ENCODE measurements around the gene SMIM22. TPM values are rescaled to one million over a fixed set of nuclear protein-coding genes. Genes with fewer than 3 reads are reported as not detected.

SMIM22 gene
- total RNA-seq, 1 experiment from 2014 or later = 3.3 TPM

- intact Hi-C loops (cut with micrococcal nuclease) = no loop called here
- no TSS peak for BruUV-seq (replicated peaks)
- no peak for TF ChIP-seq EZH2phosphoT487 (IDR thresholded peaks at IDR 0.05; ENCODE audit: borderline replicate concordance)
- no peak for TF ChIP-seq ZBTB33 (IDR thresholded peaks at IDR 0.05; ENCODE audit: extremely low read depth, insufficient replicate concordance, low read length)
- no peak for TF ChIP-seq CEBPB (IDR thresholded peaks at IDR 0.05; ENCODE audit: low read depth)
- no peak for TF ChIP-seq POLR2A (IDR thresholded peaks at IDR 0.05; ENCODE audit: borderline replicate concordance, extremely low read depth, insufficient read depth, insufficient read length)
- TF ChIP-seq YY1 (IDR thresholded peaks at IDR 0.05; ENCODE audit: extremely low read depth, insufficient replicate concordance, low read depth, low read length) = no peak
- TF ChIP-seq ELF1 (IDR thresholded peaks at IDR 0.05; ENCODE audit: borderline replicate concordance, low read depth) = no peak
- Histone ChIP-seq H3K4me1 (ENCODE audit: control insufficient read depth in 1 of 2, insufficient read depth in 2 of 2, low read length in 2 of 2) (no peaks in the 10 kb centered on the region), H3K36me3 (ENCODE audit: control insufficient read depth in 1 of 2, insufficient read depth in 2 of 2, low read length in 2 of 2) (peaks cover 52 to 55% of the 10 kb centered on the region in 2 experiments), H2AFZ (ENCODE audit: low read depth, low read length, poor library complexity, severe bottlenecking) (no peak overlapping the region), H3K9me3 (ENCODE audit: control insufficient read depth in 1 of 2, insufficient read depth in 1 of 2, low read depth in 1 of 2, low read length in 2 of 2) (no peaks in the 10 kb centered on the region), H3K79me2 (ENCODE audit: insufficient read depth, low read length) (peaks cover 22% of the 10 kb centered on the region), H3K9ac (ENCODE audit: low read length) (no peak overlapping the region), H3K9me2 (ENCODE audit: insufficient read depth) (no peaks in the 10 kb centered on the region), H3K4me2 (ENCODE audit: low read length) (no peak overlapping the region), H3K27me3 (ENCODE audit: insufficient read depth, low read length) (no peaks in the 10 kb centered on the region), H3K4me3 (replicated peaks in 1 of 2; ENCODE audit: low read depth in 1 of 2, low read length in 2 of 2) (no peak overlapping the region), H4K20me1 (ENCODE audit: insufficient read depth) (no peaks in the 10 kb centered on the region), H3K27ac (ENCODE audit: low read depth, low read length) (no peak overlapping the region)
- CTCF ChIA-PET = no interaction called here
- RAD21 ChIA-PET (ENCODE audit: low non-redundant PET in 1 of 2, low total read pairs in 2 of 2, uncharacterized antibody in 2 of 2, unreplicated experiment in 2 of 2) = no interaction called here
- DNase-seq (ENCODE audit: low read depth, low spot score) = no peak
- POLR2A ChIA-PET = no interaction called here
- no peak for ATAC-seq
These were observed 38.4 kb downstream of the SMIM22 start for GRCh38 chr16:4833584-4833983.

- no peaks in the 10 kb centered on the region; the same call in 1 of the 2 replicates for H4K20me1 ChIP-seq (ENCODE audit: insufficient read depth)
- POLR2A ChIA-PET = no interaction called here
These were observed 41.6 kb downstream of the SMIM22 start for GRCh38 chr16:4836727-4837126.

More at GRCh38 chr16:4836727-4837126, 41.6 kb downstream of the SMIM22 start:
- no peaks in the 10 kb centered on the region for H3K9me2 ChIP-seq (ENCODE audit: insufficient read depth)
- ChIA-PET CTCF (no interaction called here), RAD21 (ENCODE audit: low non-redundant PET in 1 of 2, low total read pairs in 2 of 2, uncharacterized antibody in 2 of 2, unreplicated experiment in 2 of 2) (no interaction called here)
- no peak overlapping the region for H2AFZ ChIP-seq (ENCODE audit: low read depth, low read length, poor library complexity, severe bottlenecking)
- no peak for DNase-seq (ENCODE audit: low read depth, low spot score)
- intact Hi-C loops (cut with micrococcal nuclease) = no loop called here
- H3K36me3 ChIP-seq (ENCODE audit: control insufficient read depth in 1 of 2, insufficient read depth in 2 of 2, low read length in 2 of 2) = peaks cover 48 to 51% of the 10 kb centered on the region in 2 experiments
- H3K4me2 ChIP-seq (ENCODE audit: low read length) = no peak overlapping the region
- TF ChIP-seq REST (IDR thresholded peaks at IDR 0.05; ENCODE audit: low read depth) (no peak), EZH2phosphoT487 (IDR thresholded peaks at IDR 0.05; ENCODE audit: borderline replicate concordance) (no peak), EZH2 (IDR thresholded peaks at IDR 0.05) (no peak), RAD21 (IDR thresholded peaks at IDR 0.05; ENCODE audit: low read depth) (no peak), ELF1 (IDR thresholded peaks at IDR 0.05; ENCODE audit: borderline replicate concordance, low read depth) (no peak), ZNF274 (IDR thresholded peaks at IDR 0.05; ENCODE audit: low read depth, low read length) (no peak), POLR2A (IDR thresholded peaks at IDR 0.05; ENCODE audit: borderline replicate concordance, extremely low read depth, insufficient read depth, insufficient read length) (no peak), YY1 (IDR thresholded peaks at IDR 0.05; ENCODE audit: extremely low read depth, insufficient replicate concordance, low read depth, low read length) (no peak), TCF7L2 (IDR thresholded peaks at IDR 0.05; ENCODE audit: borderline replicate concordance, extremely low read depth, insufficient read depth, insufficient read length) (no peak), ATF3 (IDR thresholded peaks at IDR 0.05) (no peak)
- no peaks in the 10 kb centered on the region for H3K9me3 ChIP-seq (ENCODE audit: control insufficient read depth in 1 of 2, insufficient read depth in 1 of 2, low read depth in 1 of 2, low read length in 2 of 2)
- peaks cover 41% of the 10 kb centered on the region for H3K79me2 ChIP-seq (ENCODE audit: insufficient read depth, low read length)
- BruUV-seq (replicated peaks) = no TSS peak
- H3K9ac ChIP-seq (ENCODE audit: low read length) = no peak overlapping the region
- no peaks in the 10 kb centered on the region for H3K27me3 ChIP-seq (ENCODE audit: insufficient read depth, low read length)
- H3K27ac ChIP-seq (ENCODE audit: low read depth, low read length) = no peak overlapping the region
- no peak for ATAC-seq
- H3K4me3 ChIP-seq (replicated peaks in 1 of 2; ENCODE audit: low read depth in 1 of 2, low read length in 2 of 2) = no peak overlapping the region
- no peaks in the 10 kb centered on the region for H3K4me1 ChIP-seq (ENCODE audit: control insufficient read depth in 1 of 2, insufficient read depth in 2 of 2, low read length in 2 of 2)
